Measurements from ENCODE around the gene PRR4. TPM values are rescaled to one million over a fixed set of nuclear protein-coding genes. Genes with fewer than 3 reads are reported as not detected.

PRR4 gene
- total and polyA plus RNA-seq, 9 donors = 2.3 to 6.3 (median 3.4) TPM

GRCh38 chr12:10853776-10854175 is 4.5 kb upstream of the PRR4 start:
- H3K4me1 ChIP-seq (ENCODE audit: control insufficient read depth, insufficient read depth, low read length) = no peaks in the 10 kb centered on the region
- no peak overlapping the region for H3K4me3 ChIP-seq (ENCODE audit: low read length)
- WGBS (ENCODE audit: insufficient coverage) = 47% methylated on average over 2 of the region's 2 CpGs
- DNase-seq = no peak
- no peaks in the 10 kb centered on the region for H3K27me3 ChIP-seq (ENCODE audit: control insufficient read depth, insufficient read depth, low read length)
- no peak overlapping the region for H3K27ac ChIP-seq (ENCODE audit: low read length)
- H3K36me3 ChIP-seq (ENCODE audit: control insufficient read depth, insufficient read depth, low read length) = peaks cover 14% of the 10 kb centered on the region
- H3K9me3 ChIP-seq (replicated peaks; ENCODE audit: control insufficient read depth, low read depth, low read length) = peaks cover 24% of the 10 kb centered on the region

GRCh38 chr12:10851243-10851858 is 2.1 kb upstream of the PRR4 start:
- Histone ChIP-seq H3K36me3 (ENCODE audit: control insufficient read depth, insufficient read depth, low read length) (peaks cover 10% of the 10 kb centered on the region), H3K9me3 (replicated peaks; ENCODE audit: control insufficient read depth, low read depth, low read length) (peaks cover 8% of the 10 kb centered on the region), H3K27ac (ENCODE audit: low read length) (no peak overlapping the region), H3K27me3 (ENCODE audit: control insufficient read depth, insufficient read depth, low read length) (no peaks in the 10 kb centered on the region), H3K4me1 (ENCODE audit: control insufficient read depth, insufficient read depth, low read length) (no peaks in the 10 kb centered on the region), H3K4me3 (ENCODE audit: low read length) (no peak overlapping the region)
- DNase-seq = no peak
- 100% methylated on average over 2 of the region's 4 CpGs for WGBS (ENCODE audit: insufficient coverage)

DNA sequence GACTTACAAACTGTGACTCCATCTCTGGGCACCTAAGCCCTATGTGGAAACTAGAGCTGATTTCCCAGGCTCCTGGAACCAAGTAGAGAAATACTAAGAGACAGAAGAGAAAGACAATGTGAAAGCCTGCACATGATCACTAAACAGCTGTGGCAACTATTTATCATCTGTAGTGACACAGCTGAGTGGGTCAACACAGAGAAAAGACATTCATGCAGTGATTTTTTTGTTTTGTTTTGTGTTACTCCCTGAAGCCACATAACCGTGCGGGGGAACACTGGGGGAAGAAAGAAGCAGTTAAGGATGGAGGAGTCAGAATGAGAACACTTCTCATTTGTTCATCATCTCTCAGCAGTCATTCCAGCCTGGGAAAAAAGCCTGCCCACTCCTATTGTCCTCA is 1.5 kb downstream of the PRR4 start:
- H3K9me3 ChIP-seq (replicated peaks; ENCODE audit: control insufficient read depth, low read depth, low read length) = no peaks in the 10 kb centered on the region
- peaks cover 3% of the 10 kb centered on the region for H3K36me3 ChIP-seq (ENCODE audit: control insufficient read depth, insufficient read depth, low read length)
- H3K27ac ChIP-seq (ENCODE audit: low read length) = no peak overlapping the region
- no CpG with 5 or more reads among the region's 2 CpGs for WGBS (ENCODE audit: insufficient coverage)
- H3K4me1 ChIP-seq (ENCODE audit: control insufficient read depth, insufficient read depth, low read length) = no peaks in the 10 kb centered on the region
- no peaks in the 10 kb centered on the region for H3K27me3 ChIP-seq (ENCODE audit: control insufficient read depth, insufficient read depth, low read length)
- no peak overlapping the region for H3K4me3 ChIP-seq (ENCODE audit: low read length)
- peak; percentile 10 for DNase-seq

GRCh38 chr12:10842862-10843261 is 6.4 kb downstream of the PRR4 start:
- Histone ChIP-seq H3K9me3 (replicated peaks; ENCODE audit: control insufficient read depth, low read depth, low read length) (no peaks in the 10 kb centered on the region), H3K4me1 (ENCODE audit: control insufficient read depth, insufficient read depth, low read length) (no peaks in the 10 kb centered on the region), H3K27me3 (ENCODE audit: control insufficient read depth, insufficient read depth, low read length) (no peaks in the 10 kb centered on the region), H3K27ac (ENCODE audit: low read length) (no peak overlapping the region), H3K4me3 (ENCODE audit: low read length) (no peak overlapping the region), H3K36me3 (ENCODE audit: control insufficient read depth, insufficient read depth, low read length) (peaks cover 3% of the 10 kb centered on the region)
- no peak for DNase-seq
- no CpG with 5 or more reads among the region's 2 CpGs for whole genome bisulfite sequencing (ENCODE audit: insufficient coverage)

DNA sequence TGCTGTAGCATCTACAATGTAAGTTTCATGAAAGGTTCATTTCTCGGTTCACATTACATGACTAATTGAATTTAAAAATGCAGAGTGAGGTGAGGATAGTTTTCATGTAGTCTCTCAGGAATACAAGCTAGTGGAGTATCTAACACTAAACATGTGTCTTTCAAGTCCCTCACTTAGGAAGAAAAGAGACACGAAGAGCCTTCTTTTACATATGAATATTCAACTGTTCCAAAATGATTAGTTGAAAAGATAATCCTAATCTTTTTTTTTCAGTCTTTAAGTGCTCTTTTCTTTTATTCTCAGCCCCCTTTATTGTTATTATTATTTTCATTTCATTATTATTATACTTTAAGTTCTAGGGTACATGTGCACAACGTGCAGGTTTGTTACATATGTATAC is 10.8 kb downstream of the PRR4 start:
- Histone ChIP-seq H3K4me3 (ENCODE audit: low read length) (no peak overlapping the region), H3K36me3 (ENCODE audit: control insufficient read depth, insufficient read depth, low read length) (peaks cover 3% of the 10 kb centered on the region), H3K4me1 (ENCODE audit: control insufficient read depth, insufficient read depth, low read length) (no peaks in the 10 kb centered on the region), H3K27me3 (ENCODE audit: control insufficient read depth, insufficient read depth, low read length) (no peaks in the 10 kb centered on the region), H3K9me3 (replicated peaks; ENCODE audit: control insufficient read depth, low read depth, low read length) (peaks cover 6% of the 10 kb centered on the region), H3K27ac (ENCODE audit: low read length) (no peak overlapping the region)
- DNase-seq = no peak
- WGBS (ENCODE audit: insufficient coverage) = no CpG with 5 or more reads among the region's 3 CpGs

DNA sequence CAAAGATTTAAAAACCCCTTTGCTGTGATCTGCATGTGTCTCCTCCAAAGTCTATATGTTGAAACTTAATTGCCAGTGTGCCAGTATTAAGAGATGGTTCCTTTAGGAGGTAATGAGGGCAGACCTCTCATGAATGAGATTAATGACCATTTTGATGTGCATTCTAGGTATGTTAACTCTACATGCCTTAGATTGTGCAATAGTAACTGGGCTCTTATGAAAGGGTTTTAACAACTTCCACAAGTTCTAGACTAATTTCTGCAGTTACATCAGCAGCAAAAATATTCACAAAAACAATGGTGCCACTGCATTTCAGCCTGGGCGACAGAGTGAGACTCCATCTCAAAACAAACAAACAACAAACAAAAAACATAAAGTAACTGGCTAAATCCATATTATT is 19.3 kb downstream of the PRR4 start:
- H3K9me3 ChIP-seq (replicated peaks; ENCODE audit: control insufficient read depth, low read depth, low read length) = no peaks in the 10 kb centered on the region
- no peak overlapping the region for H3K27ac ChIP-seq (ENCODE audit: low read length)
- H3K36me3 ChIP-seq (ENCODE audit: control insufficient read depth, insufficient read depth, low read length) = no peaks in the 10 kb centered on the region
- WGBS (ENCODE audit: insufficient coverage) = no CpG with 5 or more reads among the region's 1 CpG
- H3K27me3 ChIP-seq (ENCODE audit: control insufficient read depth, insufficient read depth, low read length) = no peaks in the 10 kb centered on the region
- no peak overlapping the region for H3K4me3 ChIP-seq (ENCODE audit: low read length)
- H3K4me1 ChIP-seq (ENCODE audit: control insufficient read depth, insufficient read depth, low read length) = no peaks in the 10 kb centered on the region
- DNase-seq = no peak

DNA sequence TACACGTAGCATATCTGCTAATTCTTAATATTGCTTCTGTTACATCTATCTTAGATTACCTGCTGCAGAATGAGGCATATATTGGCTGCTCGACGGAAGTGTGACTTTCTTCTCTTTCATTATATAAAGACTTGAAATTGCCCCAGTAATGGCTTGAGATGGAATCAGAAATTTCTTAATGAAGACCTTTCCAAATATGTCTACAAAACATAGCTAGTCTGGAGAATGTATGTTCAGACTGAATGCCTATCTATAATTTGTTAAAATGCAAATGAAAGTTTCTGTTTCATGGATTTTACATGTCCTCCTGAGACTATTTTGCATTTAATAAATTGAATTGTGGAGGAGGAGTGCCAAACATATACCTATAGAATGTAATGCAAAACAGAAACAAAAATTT is 23.0 kb downstream of the PRR4 start, which contains the start of gene TAS2R10:
TAS2R10 (minus strand) TSS at position 101 of the 400 bp plus-strand sequence; CDS start at position 12, 89 bp downstream.
- Histone ChIP-seq H3K27ac (ENCODE audit: low read length) (no peak within 1 kb of the TSS), H3K36me3 (ENCODE audit: control insufficient read depth, insufficient read depth, low read length) (no peaks in the 10 kb centered on the region), H3K4me3 (ENCODE audit: low read length) (no peak within 1 kb of the TSS), H3K27me3 (ENCODE audit: control insufficient read depth, insufficient read depth, low read length) (no peaks in the 10 kb centered on the region), H3K9me3 (replicated peaks; ENCODE audit: control insufficient read depth, low read depth, low read length) (no peaks in the 10 kb centered on the region), H3K4me1 (ENCODE audit: control insufficient read depth, insufficient read depth, low read length) (no peaks in the 10 kb centered on the region)
- no peak for DNase-seq
- no CpG with 5 or more reads among the region's 3 CpGs for WGBS (ENCODE audit: insufficient coverage)

GRCh38 chr12:10824957-10825356 is 24.3 kb downstream of the PRR4 start:
- Histone ChIP-seq H3K27me3 (ENCODE audit: control insufficient read depth, insufficient read depth, low read length) (no peaks in the 10 kb centered on the region), H3K27ac (ENCODE audit: low read length) (no peak overlapping the region), H3K4me3 (ENCODE audit: low read length) (no peak overlapping the region), H3K9me3 (replicated peaks; ENCODE audit: control insufficient read depth, low read depth, low read length) (no peaks in the 10 kb centered on the region), H3K36me3 (ENCODE audit: control insufficient read depth, insufficient read depth, low read length) (no peaks in the 10 kb centered on the region), H3K4me1 (ENCODE audit: control insufficient read depth, insufficient read depth, low read length) (no peaks in the 10 kb centered on the region)
- WGBS (ENCODE audit: insufficient coverage) = 100% methylated on average over 1 of the region's 3 CpGs
- no peak for DNase-seq

DNA sequence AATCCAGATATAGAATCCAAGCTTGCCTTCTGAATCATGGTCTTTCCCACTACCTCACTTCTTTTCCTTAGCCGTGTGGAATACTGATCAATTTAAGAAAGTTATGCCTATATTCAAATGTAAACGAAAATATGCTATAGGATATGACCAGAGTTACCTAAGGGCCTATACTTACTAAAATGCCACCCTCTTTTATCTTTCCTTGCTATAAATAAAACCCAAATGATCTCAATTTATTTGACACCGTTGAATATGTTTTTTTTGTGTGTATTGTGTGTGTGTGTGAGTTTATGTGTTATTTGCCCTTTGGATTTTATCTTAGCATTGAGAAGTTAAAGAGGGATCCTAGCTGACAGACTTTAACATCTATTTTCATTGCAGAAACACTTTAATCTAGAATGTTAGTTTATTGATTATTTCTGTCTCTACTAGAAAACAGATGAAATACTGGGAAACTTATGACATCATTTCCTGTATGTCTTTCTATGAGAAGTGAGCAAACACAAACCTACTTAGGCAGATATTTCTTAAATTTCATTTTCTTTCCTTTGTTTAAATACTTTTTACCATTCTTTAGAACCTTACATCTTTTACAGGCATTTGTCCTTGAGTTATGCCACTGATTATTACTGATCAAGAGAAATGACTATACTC is 37.3 kb downstream of the PRR4 start:
- Histone ChIP-seq H3K4me1 (ENCODE audit: control insufficient read depth, insufficient read depth, low read length) (no peaks in the 10 kb centered on the region), H3K9me3 (replicated peaks; ENCODE audit: control insufficient read depth, low read depth, low read length) (no peaks in the 10 kb centered on the region), H3K27me3 (ENCODE audit: control insufficient read depth, insufficient read depth, low read length) (no peaks in the 10 kb centered on the region), H3K4me3 (ENCODE audit: low read length) (no peak overlapping the region), H3K36me3 (ENCODE audit: control insufficient read depth, insufficient read depth, low read length) (no peaks in the 10 kb centered on the region), H3K27ac (ENCODE audit: low read length) (no peak overlapping the region)
- no peak for DNase-seq
- no CpG with 5 or more reads among the region's 3 CpGs for WGBS (ENCODE audit: insufficient coverage)

DNA sequence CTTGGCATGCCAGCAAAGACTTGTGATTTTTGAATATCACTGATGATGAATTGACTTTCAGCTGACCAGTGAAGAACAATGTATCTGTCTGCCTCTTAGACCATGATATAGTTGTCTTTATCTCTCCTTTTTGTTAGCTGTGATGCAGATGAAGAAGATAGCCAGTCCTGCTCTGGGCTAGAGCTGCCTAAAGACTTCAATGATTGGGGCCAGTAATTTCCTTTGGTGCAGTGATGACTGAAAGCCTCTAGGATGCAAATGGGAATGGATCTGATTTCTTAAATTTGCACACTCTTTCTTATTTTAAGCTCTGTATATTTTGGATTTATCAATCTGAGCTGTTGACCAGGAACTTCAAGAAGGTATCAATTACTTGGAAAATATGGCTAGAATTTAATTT is 39.2 kb downstream of the PRR4 start, which contains the start of gene TAS2R9:
TAS2R9 (minus strand) TSS at position 101 of the 400 bp plus-strand sequence; CDS start at position 8, 93 bp downstream.
- no peaks in the 10 kb centered on the region for H3K4me1 ChIP-seq (ENCODE audit: control insufficient read depth, insufficient read depth, low read length)
- DNase-seq = no peak
- H3K4me3 ChIP-seq (ENCODE audit: low read length) = no peak within 1 kb of the TSS
- no peaks in the 10 kb centered on the region for H3K9me3 ChIP-seq (replicated peaks; ENCODE audit: control insufficient read depth, low read depth, low read length)
- H3K36me3 ChIP-seq (ENCODE audit: control insufficient read depth, insufficient read depth, low read length) = no peaks in the 10 kb centered on the region
- H3K27ac ChIP-seq (ENCODE audit: low read length) = no peak within 1 kb of the TSS
- H3K27me3 ChIP-seq (ENCODE audit: control insufficient read depth, insufficient read depth, low read length) = no peaks in the 10 kb centered on the region

Measured in muscle of leg (tissue), 11 donors.